WTC11 (cell line): ENCODE data around the gene CCDC167.

Experiments used
- ATF2 ChIP-seq: sonication (generic); formaldehyde crosslinking; IDR thresholded peaks from 2 replicates; pipeline ENCODE4 v1.8.1; 2022; ENCODE audit warnings: low read depth, missing genetic modification reagents, borderline replicate concordance
- CTCF ChIP-seq: fragments of 200-600 bp; IDR thresholded peaks from 2 replicates; pipeline ENCODE4 v1.8.0; 2022; ENCODE audit warnings: antibody characterized with exemption
- JUN ChIP-seq: sonication (generic); formaldehyde crosslinking; IDR thresholded peaks from 2 replicates; pipeline ENCODE4 v1.8.0; 2023; ENCODE audit warnings: mild to moderate bottlenecking, missing genetic modification reagents
- MXD4 ChIP-seq: fragments of 250-450 bp; sonication (Bioruptor Pico); IDR thresholded peaks from 2 replicates; pipeline ENCODE4 v1.8.0; 2021; ENCODE audit warnings: mild to moderate bottlenecking, moderate library complexity, borderline replicate concordance
- NFE2L1 ChIP-seq: sonication (generic); formaldehyde crosslinking; IDR thresholded peaks from 2 replicates; pipeline ENCODE4 v1.8.1; 2023; ENCODE audit warnings: missing genetic modification reagents
- NR3C1 ChIP-seq: sonication (generic); formaldehyde crosslinking; conservative IDR thresholded peaks from 2 replicates; pipeline ENCODE4 v1.8.1; 2023; ENCODE audit warnings: low read depth, mild to moderate bottlenecking, missing genetic modification reagents
- SMAD4 ChIP-seq: sonication (generic); formaldehyde crosslinking; IDR thresholded peaks from 2 replicates; pipeline ENCODE4 v1.8.0; 2022; ENCODE audit warnings: mild to moderate bottlenecking, missing genetic modification reagents

GRCh38 chr6:37493661-37493995 lies 6.1 kb downstream of the CCDC167 start:
- TF ChIP-seq CTCF (no peak), JUN (CRISPR knock-in tag) (no peak), MXD4 (CRISPR knock-in tag) (no peak), ATF2 (CRISPR knock-in tag) (no peak), NFE2L1 (CRISPR knock-in tag) (no peak), SMAD4 (CRISPR knock-in tag) (no peak), NR3C1 (CRISPR knock-in tag) (no peak)
